Natural killer cell (primary cell): ENCODE data around the gene NCLN. TPM values are rescaled to one million over a fixed set of nuclear protein-coding genes. Genes with fewer than 3 reads are reported as not detected.

Experiments
- ATAC-seq, 3 donors: fragments of 150-1000 bp in 2 of 3; fragments of 200-7000 bp in 1 of 3; cut with Tn5 transposase; 1 replicate in 1 of 3; 2 replicates in 2 of 3; pipeline ENCODE4 v1.10.0; 2021; ENCODE audit warnings: mild to moderate bottlenecking in 2 of 3, moderate library complexity in 2 of 3
- DNase-seq, 2 donors: peaks; one replicate each; pipeline versions ENCODE4 v3.0.0 to v3.0.0-alpha.2; 2013 to 2021; ENCODE audit warnings: mixed read lengths in 1 of 2
- H3K27ac ChIP-seq: one replicate; pipeline ENCODE4 v1.5.1; 2013; ENCODE audit warnings: mild to moderate bottlenecking, low read length
- H3K27me3 ChIP-seq: one replicate; pipeline ENCODE4 v1.6.1; 2013; ENCODE audit warnings: low read length; ENCODE audit not compliant: control insufficient read depth, insufficient read depth
- H3K36me3 ChIP-seq: one replicate; pipeline ENCODE4 v1.6.1; 2013; ENCODE audit warnings: low read length; ENCODE audit not compliant: control insufficient read depth, insufficient read depth
- H3K4me1 ChIP-seq: one replicate; pipeline ENCODE4 v1.6.1; 2013; ENCODE audit warnings: low read length; ENCODE audit not compliant: control insufficient read depth, insufficient read depth
- H3K4me3 ChIP-seq: one replicate; pipeline ENCODE4 v1.5.1; 2013; ENCODE audit warnings: low read length
- H3K9me3 ChIP-seq: one replicate; pipeline ENCODE4 v1.6.1; 2013; ENCODE audit warnings: low read length; ENCODE audit not compliant: control insufficient read depth, insufficient read depth
- H3K27ac Mint-ChIP-seq, 2 donors: one replicate each; pipeline ENCODE4 v1.8.0; 2022; ENCODE audit warnings: mild to moderate bottlenecking in 2 of 2, mixed read lengths in 2 of 2, moderate library complexity in 1 of 2
- H3K27me3 Mint-ChIP-seq, 2 donors: one replicate each; pipeline ENCODE4 v1.8.0; 2022; ENCODE audit warnings: low read depth in 2 of 2, mixed read lengths in 2 of 2
- H3K36me3 Mint-ChIP-seq: one replicate; pipeline ENCODE4 v1.8.0; 2022; ENCODE audit warnings: mixed read lengths
- H3K4me1 Mint-ChIP-seq, 2 donors: one replicate each; pipeline ENCODE4 v1.8.0; 2022; ENCODE audit warnings: mixed read lengths in 2 of 2
- H3K4me3 Mint-ChIP-seq: one replicate; pipeline ENCODE4 v1.8.0; 2022; ENCODE audit warnings: mild to moderate bottlenecking, moderate library complexity, mixed read lengths
- H3K9me3 Mint-ChIP-seq, 2 donors: one replicate each; pipeline ENCODE4 v1.8.0; 2022; ENCODE audit warnings: mixed read lengths in 2 of 2
- WGBS: methylation state at CpG from one replicate; pipeline ENCODE4 v1.1.7; 2013; ENCODE audit warnings: missing lambda C conversion rate; ENCODE audit not compliant: insufficient coverage; 5-methylcytosine and 5-hydroxymethylcytosine counted together
- intact Hi-C: fragments of 100-400 bp; cut with micrococcal nuclease; formaldehyde crosslinking; loops from one replicate; pipeline ENCODE4 v1.14.2; 2022
- total RNA-seq, 4 donors: library from RNA; stranded (reverse); fragments of 120-200 nt in 1 of 4; gene quantifications; one replicate each; pipeline versions ENCODE4 v1.2.3 to v1.2.4, GENCODE V29; 2013 to 2022
- TF ChIP-seq, protein P1 (sequence below): fragments of 200-600 bp; IDR thresholded peaks from one replicate; pipeline ENCODE4 v1.8.0; 2022; ENCODE audit warnings: antibody characterized with exemption

NCLN gene
- total RNA-seq, 3 donors from 2014 or later (not counting 1 experiment from before 2014, with no cell fraction given) = 39.6 to 61.4 (median 49.0) TPM

DNA sequence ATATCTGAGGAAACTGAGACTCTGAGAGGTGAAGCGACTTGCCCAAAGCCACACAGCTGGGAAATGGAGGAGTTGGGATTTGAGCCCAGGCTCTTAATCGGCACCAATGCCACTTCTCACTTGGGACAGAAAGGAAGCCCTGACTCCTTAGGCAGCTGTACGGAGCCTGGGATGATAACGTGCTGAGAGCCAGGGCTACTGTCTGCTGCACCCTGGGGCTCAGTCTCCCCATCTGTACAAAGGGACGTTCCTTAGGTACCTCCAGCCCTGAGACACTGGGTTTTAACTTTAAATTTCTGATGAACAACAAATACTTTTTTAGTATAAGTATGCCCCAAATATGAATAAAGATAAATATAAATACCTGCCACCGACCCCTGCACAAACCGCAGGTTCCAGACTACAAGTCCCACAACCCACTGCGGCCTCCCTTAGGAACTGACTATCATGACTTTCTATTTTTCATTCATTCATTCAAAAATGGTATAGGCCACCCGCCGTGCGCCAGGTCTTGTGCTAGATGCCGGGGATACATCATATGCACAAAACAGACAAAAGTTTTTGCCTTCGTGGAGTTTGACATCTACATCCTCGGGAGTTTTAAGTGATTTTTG, 776 bp upstream of the NCLN start:
- H3K4me3 ChIP-seq = peak overlapping the region; percentile 77
- peaks cover 24% of the 10 kb centered on the region for H3K36me3 ChIP-seq
- H3K27ac Mint-ChIP-seq = peak overlapping the region; percentile 93 to 94
- peak overlapping the region; percentile 72 for H3K27ac ChIP-seq
- H3K4me1 Mint-ChIP-seq = peaks cover 39 to 68% of the 10 kb centered on the region in 2 donors
- peaks cover 82% of the 10 kb centered on the region for H3K4me1 ChIP-seq
- WGBS = 30% methylated on average over 14 of the region's 14 CpGs
- no peaks in the 10 kb centered on the region for H3K27me3 ChIP-seq
- peak overlapping the region; percentile 95 for H3K4me3 Mint-ChIP-seq
- H3K27me3 Mint-ChIP-seq = no peaks in the 10 kb centered on the region
- H3K9me3 ChIP-seq = no peaks in the 10 kb centered on the region
- TF ChIP-seq, protein P1, sequence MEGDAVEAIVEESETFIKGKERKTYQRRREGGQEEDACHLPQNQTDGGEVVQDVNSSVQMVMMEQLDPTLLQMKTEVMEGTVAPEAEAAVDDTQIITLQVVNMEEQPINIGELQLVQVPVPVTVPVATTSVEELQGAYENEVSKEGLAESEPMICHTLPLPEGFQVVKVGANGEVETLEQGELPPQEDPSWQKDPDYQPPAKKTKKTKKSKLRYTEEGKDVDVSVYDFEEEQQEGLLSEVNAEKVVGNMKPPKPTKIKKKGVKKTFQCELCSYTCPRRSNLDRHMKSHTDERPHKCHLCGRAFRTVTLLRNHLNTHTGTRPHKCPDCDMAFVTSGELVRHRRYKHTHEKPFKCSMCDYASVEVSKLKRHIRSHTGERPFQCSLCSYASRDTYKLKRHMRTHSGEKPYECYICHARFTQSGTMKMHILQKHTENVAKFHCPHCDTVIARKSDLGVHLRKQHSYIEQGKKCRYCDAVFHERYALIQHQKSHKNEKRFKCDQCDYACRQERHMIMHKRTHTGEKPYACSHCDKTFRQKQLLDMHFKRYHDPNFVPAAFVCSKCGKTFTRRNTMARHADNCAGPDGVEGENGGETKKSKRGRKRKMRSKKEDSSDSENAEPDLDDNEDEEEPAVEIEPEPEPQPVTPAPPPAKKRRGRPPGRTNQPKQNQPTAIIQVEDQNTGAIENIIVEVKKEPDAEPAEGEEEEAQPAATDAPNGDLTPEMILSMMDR = no peak
- ATAC-seq (peak; percentile 16 to 35 (median 21)), DNase-seq (no peak)
- intact Hi-C loops = loop anchor here (1.0 to 10.0 kb wide), 3 partner anchors 9 to 250 kb away; no protein-coding TSS in a partner anchor
- H3K36me3 Mint-ChIP-seq = no peaks in the 10 kb centered on the region
- no peaks in the 10 kb centered on the region for H3K9me3 Mint-ChIP-seq

DNA sequence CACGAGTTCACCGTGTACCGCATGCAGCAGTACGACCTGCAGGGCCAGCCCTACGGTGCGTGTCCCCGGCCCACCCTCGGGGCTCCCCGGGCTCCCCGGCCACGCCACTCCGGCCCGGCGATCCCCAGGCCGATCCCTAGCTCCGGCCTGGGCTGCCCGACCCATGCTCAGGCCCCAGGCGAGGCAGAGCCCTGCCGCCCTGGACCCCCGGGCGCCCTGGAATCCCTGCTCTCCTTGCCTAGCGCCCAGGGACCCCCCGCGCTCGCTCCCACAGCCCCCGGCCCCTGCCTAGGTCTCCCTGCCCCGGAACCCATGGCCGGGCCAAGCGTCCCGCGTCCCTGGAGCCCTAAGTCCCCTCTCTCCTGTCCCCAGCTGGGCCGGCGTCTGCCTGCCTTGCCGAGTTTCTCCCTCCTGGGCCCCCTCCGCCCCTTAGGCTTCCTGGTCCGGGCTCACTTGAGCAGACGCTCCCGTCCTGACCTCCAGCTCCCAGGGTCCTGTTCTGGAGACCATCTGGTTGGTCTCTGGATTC, 494 bp downstream of the NCLN start:
- WGBS = under 1% methylated on average over 38 of the region's 38 CpGs
- peaks cover 75% of the 10 kb centered on the region for H3K4me1 ChIP-seq
- H3K27me3 Mint-ChIP-seq = no peaks in the 10 kb centered on the region
- TF ChIP-seq, protein P1 = no peak
- intact Hi-C loops = loop anchor here (10.0 kb wide), 2 partner anchors 231 to 249 kb away; no protein-coding TSS in a partner anchor
- peaks cover 29 to 56% of the 10 kb centered on the region in 2 donors for H3K4me1 Mint-ChIP-seq
- DNase-seq (peak in 1 of 2 donors; percentile 35), ATAC-seq (no peak)
- no peaks in the 10 kb centered on the region for H3K9me3 ChIP-seq
- H3K27ac ChIP-seq = peak overlapping the region; percentile 45
- no peaks in the 10 kb centered on the region for H3K9me3 Mint-ChIP-seq
- peak overlapping the region; percentile 52 for H3K4me3 ChIP-seq
- peak overlapping the region; percentile 95 for H3K4me3 Mint-ChIP-seq
- no peaks in the 10 kb centered on the region for H3K36me3 Mint-ChIP-seq
- H3K27ac Mint-ChIP-seq = peak overlapping the region; percentile 65 to 94
- H3K27me3 ChIP-seq = no peaks in the 10 kb centered on the region
- peaks cover 21% of the 10 kb centered on the region for H3K36me3 ChIP-seq

DNA sequence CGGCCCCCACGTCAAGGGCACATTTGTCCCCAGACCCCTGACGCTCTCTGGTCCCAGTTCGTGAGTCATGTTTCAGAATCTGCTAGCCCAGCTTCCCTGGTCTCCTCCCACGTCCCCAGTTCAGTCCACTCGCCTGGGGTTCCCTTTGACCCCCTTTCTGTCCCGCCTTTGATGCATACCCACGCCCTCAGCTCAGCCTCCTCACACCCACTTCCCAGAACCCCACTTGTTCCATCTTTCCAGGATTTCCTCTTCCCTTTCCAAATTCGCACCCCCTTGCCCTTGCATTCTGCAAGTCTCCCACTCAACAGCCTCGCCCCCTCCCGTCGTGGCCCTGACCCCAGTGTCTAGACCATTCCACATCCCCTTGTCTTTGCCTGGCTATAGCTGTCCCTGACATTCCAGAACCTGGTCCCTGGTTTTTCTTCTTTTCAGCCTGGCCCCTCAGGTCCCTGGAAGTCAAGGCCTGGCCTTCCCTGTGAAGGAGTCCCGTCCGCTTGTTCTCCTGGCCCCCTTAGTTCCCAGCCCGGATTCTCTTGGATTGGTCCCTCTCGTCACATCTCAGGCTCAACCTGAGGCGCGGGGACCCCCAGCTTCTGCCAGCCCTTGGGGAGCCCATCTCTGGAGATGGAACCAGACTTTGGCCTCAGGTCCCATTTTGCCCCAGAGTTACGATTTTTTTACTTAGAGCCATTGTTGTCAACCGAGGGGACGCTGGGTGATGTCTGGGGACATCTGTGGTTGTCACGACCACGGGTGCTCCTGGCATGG, 1.3 kb downstream of the NCLN start:
- Mint-ChIP-seq H3K9me3 (no peaks in the 10 kb centered on the region), H3K27ac (peak overlapping the region; percentile 65 to 94), H3K36me3 (no peaks in the 10 kb centered on the region), H3K4me1 (peaks cover 29 to 56% of the 10 kb centered on the region in 2 donors), H3K4me3 (peak overlapping the region; percentile 89), H3K27me3 (no peaks in the 10 kb centered on the region)
- intact Hi-C loops = loop anchor here (10.0 kb wide), 2 partner anchors 232 to 248 kb away; no protein-coding TSS in a partner anchor
- ATAC-seq = no peak
- TF ChIP-seq, protein P1 = no peak
- Histone ChIP-seq H3K4me3 (peak overlapping the region; percentile 52), H3K27me3 (no peaks in the 10 kb centered on the region), H3K36me3 (peaks cover 18% of the 10 kb centered on the region), H3K27ac (no peak overlapping the region), H3K4me1 (peaks cover 67% of the 10 kb centered on the region), H3K9me3 (no peaks in the 10 kb centered on the region)
- 77% methylated on average over 23 of the region's 23 CpGs for WGBS
- no peak for DNase-seq
